Progenitor cell of endocrine pancreas (in vitro differentiated cells): Measurements from ENCODE around the gene ROR1. TPM values are rescaled to one million over a fixed set of nuclear protein-coding genes. Genes with fewer than 3 reads are reported as not detected.
A peak's percentile ranks its signal among the peaks of the same experiment; 100 is the strongest.

ENCODE experiments used
- DNase-seq: peaks from one replicate; pipeline ENCODE4 v3.0.0; 2021; ENCODE audit warnings: low spot score; ENCODE audit not compliant: unreplicated experiment
- H3K27ac Mint-ChIP-seq: 2 replicates; pipeline ENCODE4 v1.8.0; 2021; ENCODE audit warnings: mild to moderate bottlenecking, moderate library complexity, mixed read lengths
- H3K27me3 Mint-ChIP-seq: 2 replicates; pipeline ENCODE4 v1.8.0; 2021; ENCODE audit warnings: mixed read lengths
- H3K36me3 Mint-ChIP-seq: 2 replicates; pipeline ENCODE4 v1.8.0; 2022; ENCODE audit warnings: mixed read lengths; ENCODE audit not compliant: insufficient read depth
- H3K4me1 Mint-ChIP-seq: 2 replicates; pipeline ENCODE4 v1.8.0; 2021; ENCODE audit warnings: low read depth, mixed read lengths
- H3K4me3 Mint-ChIP-seq: 2 replicates; pipeline ENCODE4 v1.8.0; 2021; ENCODE audit warnings: low read depth, mild to moderate bottlenecking, moderate library complexity, mixed read lengths
- H3K9me3 Mint-ChIP-seq: 2 replicates; pipeline ENCODE4 v1.8.0; 2021; ENCODE audit warnings: low read depth, mixed read lengths
- total RNA-seq: library from RNA; stranded (reverse); gene quantifications from 2 replicates; pipeline ENCODE4 v1.2.1, GENCODE V29; 2021
- TF ChIP-seq, protein P1 (sequence below): fragments of 200-600 bp; sonication (generic); IDR thresholded peaks from one replicate; pipeline ENCODE4 v1.5.0; 2021; ENCODE audit warnings: antibody characterized with exemption, mild to moderate bottlenecking; ENCODE audit not compliant: unreplicated experiment

The ROR1 gene
- total RNA-seq, 1 donor from 2014 or later, result 63.8 TPM

DNA sequence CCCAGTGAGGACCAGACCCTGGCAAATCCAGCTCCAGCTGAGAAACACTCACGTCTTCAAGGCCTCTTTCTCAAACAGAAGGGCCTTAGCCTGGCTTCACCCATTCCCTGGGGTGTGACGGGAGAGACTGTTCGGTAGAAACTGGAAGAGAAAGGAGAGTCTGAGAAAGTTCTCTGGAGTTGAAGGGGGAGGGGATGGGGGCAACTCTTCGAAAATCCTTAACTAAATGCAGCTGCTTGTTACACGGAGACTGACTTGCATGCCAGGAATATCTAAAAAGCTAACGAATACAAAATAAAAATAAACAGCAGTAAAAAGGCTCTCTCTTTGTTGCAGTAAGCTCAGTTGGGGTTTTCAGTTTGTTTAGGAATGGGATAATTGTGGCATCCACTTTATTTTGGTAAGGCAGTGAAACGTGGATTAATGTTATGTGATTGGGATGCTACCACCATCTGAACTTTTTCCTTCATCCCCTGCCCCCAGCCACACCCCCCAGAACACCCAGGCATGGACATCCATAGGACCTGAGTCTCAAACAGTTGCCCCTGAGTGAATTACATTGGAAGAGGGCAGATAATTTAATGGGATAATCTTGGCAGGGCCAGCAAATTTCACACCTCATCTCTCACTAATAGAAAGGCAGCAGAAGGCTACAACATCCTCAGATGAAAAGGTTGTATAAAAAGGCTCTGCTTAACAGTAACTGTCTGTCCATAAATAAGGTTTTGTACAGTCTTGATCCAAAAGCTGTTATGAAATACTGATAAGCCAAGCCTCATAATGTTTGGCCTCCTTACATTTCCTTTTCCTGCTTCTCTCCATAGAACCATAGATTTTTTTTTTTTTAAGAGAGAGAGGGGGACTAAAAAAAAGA is 5.8 kb downstream of the ROR1 start:
- Mint-ChIP-seq H3K27me3 (no peaks in the 10 kb centered on the region), H3K9me3 (no peaks in the 10 kb centered on the region), H3K4me1 (peaks cover 51% of the 10 kb centered on the region), H3K36me3 (peaks cover 2% of the 10 kb centered on the region), H3K4me3 (peak overlapping the region; percentile 22), H3K27ac (peak overlapping the region; percentile 2)
- TF ChIP-seq, protein P1, sequence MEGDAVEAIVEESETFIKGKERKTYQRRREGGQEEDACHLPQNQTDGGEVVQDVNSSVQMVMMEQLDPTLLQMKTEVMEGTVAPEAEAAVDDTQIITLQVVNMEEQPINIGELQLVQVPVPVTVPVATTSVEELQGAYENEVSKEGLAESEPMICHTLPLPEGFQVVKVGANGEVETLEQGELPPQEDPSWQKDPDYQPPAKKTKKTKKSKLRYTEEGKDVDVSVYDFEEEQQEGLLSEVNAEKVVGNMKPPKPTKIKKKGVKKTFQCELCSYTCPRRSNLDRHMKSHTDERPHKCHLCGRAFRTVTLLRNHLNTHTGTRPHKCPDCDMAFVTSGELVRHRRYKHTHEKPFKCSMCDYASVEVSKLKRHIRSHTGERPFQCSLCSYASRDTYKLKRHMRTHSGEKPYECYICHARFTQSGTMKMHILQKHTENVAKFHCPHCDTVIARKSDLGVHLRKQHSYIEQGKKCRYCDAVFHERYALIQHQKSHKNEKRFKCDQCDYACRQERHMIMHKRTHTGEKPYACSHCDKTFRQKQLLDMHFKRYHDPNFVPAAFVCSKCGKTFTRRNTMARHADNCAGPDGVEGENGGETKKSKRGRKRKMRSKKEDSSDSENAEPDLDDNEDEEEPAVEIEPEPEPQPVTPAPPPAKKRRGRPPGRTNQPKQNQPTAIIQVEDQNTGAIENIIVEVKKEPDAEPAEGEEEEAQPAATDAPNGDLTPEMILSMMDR, result no peak
- no peak for DNase-seq

DNA sequence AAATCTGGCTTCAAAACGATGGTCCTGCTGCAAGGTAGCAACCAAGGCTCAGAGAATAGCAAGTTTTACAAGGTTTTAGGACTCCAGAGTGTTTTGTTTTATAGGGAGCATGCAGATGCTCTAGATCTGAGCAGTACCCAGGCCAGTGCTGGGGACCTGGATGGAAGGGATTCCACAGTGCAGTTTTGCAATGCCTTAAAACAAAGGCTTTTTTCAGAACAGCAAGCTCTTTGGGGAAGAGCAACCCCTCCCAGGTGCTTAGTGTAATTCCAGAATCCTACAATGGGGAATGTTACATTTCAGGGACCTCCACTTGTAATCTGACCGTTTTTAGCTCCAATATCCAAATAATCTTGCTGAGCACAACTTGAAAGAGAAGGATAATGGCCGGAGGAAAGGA is 6.7 kb downstream of the ROR1 start:
- H3K4me1 Mint-ChIP-seq, result peaks cover 52% of the 10 kb centered on the region
- peaks cover 2% of the 10 kb centered on the region for H3K36me3 Mint-ChIP-seq
- no peak overlapping the region for H3K27ac Mint-ChIP-seq
- DNase-seq, result no peak
- no peak overlapping the region for H3K4me3 Mint-ChIP-seq
- TF ChIP-seq, protein P1, result no peak
- no peaks in the 10 kb centered on the region for H3K27me3 Mint-ChIP-seq
- H3K9me3 Mint-ChIP-seq, result no peaks in the 10 kb centered on the region

DNA sequence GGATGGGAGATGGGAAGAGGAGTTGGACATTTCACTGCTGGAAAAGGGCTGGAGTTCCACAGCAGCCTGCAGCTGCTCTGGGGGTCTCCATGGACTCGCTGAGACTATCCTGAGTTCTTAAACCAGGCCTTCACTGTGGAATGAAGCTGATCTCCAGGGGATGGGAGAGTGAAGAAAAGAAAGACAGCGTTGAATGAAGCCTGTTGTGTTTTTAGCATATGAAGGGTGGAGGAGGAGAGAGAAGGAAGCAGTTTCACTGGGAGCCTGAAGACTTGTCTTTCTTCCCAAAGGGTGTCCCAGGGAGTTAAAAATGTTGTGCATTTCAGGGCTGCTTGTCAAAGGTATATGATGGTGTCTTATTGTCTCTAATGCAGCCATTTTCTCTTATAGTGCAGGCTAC is 9.2 kb downstream of the ROR1 start:
- Mint-ChIP-seq H3K9me3 (no peaks in the 10 kb centered on the region), H3K4me1 (peaks cover 46% of the 10 kb centered on the region), H3K4me3 (no peak overlapping the region), H3K36me3 (peaks cover 2% of the 10 kb centered on the region), H3K27me3 (no peaks in the 10 kb centered on the region), H3K27ac (no peak overlapping the region)
- no peak for DNase-seq
- TF ChIP-seq, protein P1, result no peak

DNA sequence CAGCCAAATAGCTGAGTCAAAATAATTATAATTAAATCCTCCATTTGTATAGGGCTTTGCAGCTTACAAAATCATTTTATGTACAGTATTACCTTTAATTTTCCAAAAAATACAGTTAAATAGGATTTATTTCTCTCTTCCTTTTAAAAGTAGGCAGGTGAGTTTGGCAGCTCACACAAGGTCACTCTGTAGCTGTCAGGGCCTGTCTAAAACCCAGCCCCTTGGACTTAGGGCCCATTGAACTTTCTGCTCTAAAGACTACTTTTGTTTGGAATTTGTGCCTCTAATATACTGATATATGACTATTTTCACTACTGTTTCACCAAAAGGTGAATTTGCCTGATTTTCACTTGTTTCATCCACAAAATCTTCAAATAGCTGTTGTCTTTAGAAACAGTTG is 10.3 kb downstream of the ROR1 start:
- peaks cover 44% of the 10 kb centered on the region for H3K4me1 Mint-ChIP-seq

More for the DNA sequence above, 10.3 kb downstream of the ROR1 start:
- DNase-seq, result no peak
- H3K4me3 Mint-ChIP-seq, result no peak overlapping the region
- H3K27me3 Mint-ChIP-seq, result no peaks in the 10 kb centered on the region
- H3K27ac Mint-ChIP-seq, result peak overlapping the region; percentile 82
- TF ChIP-seq, protein P1, result no peak
- H3K9me3 Mint-ChIP-seq, result no peaks in the 10 kb centered on the region
- peaks cover 2% of the 10 kb centered on the region for H3K36me3 Mint-ChIP-seq
